Progenitor cell of endocrine pancreas (in vitro differentiated cells): ENCODE measurements around the gene NUP188. TPM values are rescaled to one million over a fixed set of nuclear protein-coding genes. Genes with fewer than 3 reads are reported as not detected.

ENCODE experiments used
- DNase-seq: peaks from one replicate; pipeline ENCODE4 v3.0.0; 2021; ENCODE audit warnings: low spot score; ENCODE audit not compliant: unreplicated experiment
- H3K27ac Mint-ChIP-seq: 2 replicates; pipeline ENCODE4 v1.8.0; 2021; ENCODE audit warnings: mild to moderate bottlenecking, moderate library complexity, mixed read lengths
- H3K27me3 Mint-ChIP-seq: 2 replicates; pipeline ENCODE4 v1.8.0; 2021; ENCODE audit warnings: mixed read lengths
- H3K36me3 Mint-ChIP-seq: 2 replicates; pipeline ENCODE4 v1.8.0; 2022; ENCODE audit warnings: mixed read lengths; ENCODE audit not compliant: insufficient read depth
- H3K4me1 Mint-ChIP-seq: 2 replicates; pipeline ENCODE4 v1.8.0; 2021; ENCODE audit warnings: low read depth, mixed read lengths
- H3K4me3 Mint-ChIP-seq: 2 replicates; pipeline ENCODE4 v1.8.0; 2021; ENCODE audit warnings: low read depth, mild to moderate bottlenecking, moderate library complexity, mixed read lengths
- H3K9me3 Mint-ChIP-seq: 2 replicates; pipeline ENCODE4 v1.8.0; 2021; ENCODE audit warnings: low read depth, mixed read lengths
- total RNA-seq: library from RNA; stranded (reverse); gene quantifications from 2 replicates; pipeline ENCODE4 v1.2.1, GENCODE V29; 2021
- TF ChIP-seq, protein P1 (sequence below): fragments of 200-600 bp; sonication (generic); IDR thresholded peaks from one replicate; pipeline ENCODE4 v1.5.0; 2021; ENCODE audit warnings: antibody characterized with exemption, mild to moderate bottlenecking; ENCODE audit not compliant: unreplicated experiment

Gene NUP188
- total RNA-seq, 1 donor from 2014 or later: 74.8 TPM

DNA sequence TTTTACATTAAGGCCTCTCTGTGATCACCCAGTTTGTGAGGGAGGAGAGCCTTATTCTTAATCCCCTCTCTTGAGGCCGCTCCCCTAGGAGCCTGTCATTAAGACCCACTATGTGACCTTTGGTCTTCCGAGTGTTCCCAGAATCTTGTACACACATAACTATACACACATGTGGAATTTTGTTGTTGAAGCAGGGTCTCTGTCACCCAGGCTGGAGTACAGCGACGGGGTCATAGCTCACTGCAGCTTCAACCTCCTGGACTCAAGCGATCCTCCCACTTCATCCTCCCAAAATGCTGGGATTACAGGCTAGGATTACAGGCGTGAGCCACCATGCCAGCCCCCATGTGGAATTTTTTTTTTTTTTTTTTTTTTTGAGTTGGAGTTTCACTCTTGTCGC, 41.5 kb upstream of the NUP188 start:
- Mint-ChIP-seq H3K27ac (no peak overlapping the region), H3K9me3 (no peaks in the 10 kb centered on the region), H3K4me3 (no peak overlapping the region), H3K4me1 (no peaks in the 10 kb centered on the region), H3K36me3 (peaks cover 16% of the 10 kb centered on the region), H3K27me3 (no peaks in the 10 kb centered on the region)
- no peak for DNase-seq
- TF ChIP-seq, protein P1, sequence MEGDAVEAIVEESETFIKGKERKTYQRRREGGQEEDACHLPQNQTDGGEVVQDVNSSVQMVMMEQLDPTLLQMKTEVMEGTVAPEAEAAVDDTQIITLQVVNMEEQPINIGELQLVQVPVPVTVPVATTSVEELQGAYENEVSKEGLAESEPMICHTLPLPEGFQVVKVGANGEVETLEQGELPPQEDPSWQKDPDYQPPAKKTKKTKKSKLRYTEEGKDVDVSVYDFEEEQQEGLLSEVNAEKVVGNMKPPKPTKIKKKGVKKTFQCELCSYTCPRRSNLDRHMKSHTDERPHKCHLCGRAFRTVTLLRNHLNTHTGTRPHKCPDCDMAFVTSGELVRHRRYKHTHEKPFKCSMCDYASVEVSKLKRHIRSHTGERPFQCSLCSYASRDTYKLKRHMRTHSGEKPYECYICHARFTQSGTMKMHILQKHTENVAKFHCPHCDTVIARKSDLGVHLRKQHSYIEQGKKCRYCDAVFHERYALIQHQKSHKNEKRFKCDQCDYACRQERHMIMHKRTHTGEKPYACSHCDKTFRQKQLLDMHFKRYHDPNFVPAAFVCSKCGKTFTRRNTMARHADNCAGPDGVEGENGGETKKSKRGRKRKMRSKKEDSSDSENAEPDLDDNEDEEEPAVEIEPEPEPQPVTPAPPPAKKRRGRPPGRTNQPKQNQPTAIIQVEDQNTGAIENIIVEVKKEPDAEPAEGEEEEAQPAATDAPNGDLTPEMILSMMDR: no peak

DNA sequence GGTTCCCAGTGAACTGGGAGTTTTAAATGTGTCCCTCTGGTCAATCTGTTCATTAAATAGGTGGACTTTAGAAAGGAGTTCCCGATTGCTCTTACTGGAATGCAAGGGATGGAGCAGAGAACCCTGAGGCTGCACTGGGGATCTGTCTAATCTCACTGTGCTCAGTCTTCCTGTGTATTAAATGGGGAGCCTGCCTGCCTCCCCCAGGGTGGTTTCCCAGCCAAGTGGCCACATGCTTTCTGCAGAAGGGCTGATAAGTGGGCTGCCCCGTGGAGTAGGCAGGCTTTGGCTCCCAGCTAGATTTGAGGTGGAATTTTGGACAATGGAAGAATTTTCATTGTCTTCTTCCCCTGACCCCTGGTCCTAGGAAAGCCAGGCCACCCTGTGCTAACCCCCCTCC, 40.8 kb upstream of the NUP188 start:
- H3K27ac Mint-ChIP-seq: peak overlapping the region; percentile 73
- no peak overlapping the region for H3K4me3 Mint-ChIP-seq

DNA sequence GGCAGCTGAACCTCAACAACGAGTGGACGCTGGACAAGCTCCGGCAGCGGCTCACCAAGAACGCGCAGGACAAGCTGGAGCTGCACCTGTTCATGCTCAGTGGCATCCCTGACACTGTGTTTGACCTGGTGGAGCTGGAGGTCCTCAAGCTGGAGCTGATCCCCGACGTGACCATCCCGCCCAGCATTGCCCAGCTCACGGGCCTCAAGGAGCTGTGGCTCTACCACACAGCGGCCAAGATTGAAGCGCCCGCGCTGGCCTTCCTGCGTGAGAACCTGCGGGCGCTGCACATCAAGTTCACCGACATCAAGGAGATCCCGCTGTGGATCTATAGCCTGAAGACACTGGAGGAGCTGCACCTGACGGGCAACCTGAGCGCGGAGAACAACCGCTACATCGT, 39.1 kb upstream of the NUP188 start:
- H3K27me3 Mint-ChIP-seq: no peaks in the 10 kb centered on the region
- H3K36me3 Mint-ChIP-seq: peaks cover 18% of the 10 kb centered on the region

More for the DNA sequence above, 40.8 kb upstream of the NUP188 start:
- DNase-seq: no peak
- H3K4me1 Mint-ChIP-seq: peaks cover 4% of the 10 kb centered on the region
- no peaks in the 10 kb centered on the region for H3K27me3 Mint-ChIP-seq
- TF ChIP-seq, protein P1: no peak
- peaks cover 16% of the 10 kb centered on the region for H3K36me3 Mint-ChIP-seq
- H3K9me3 Mint-ChIP-seq: no peaks in the 10 kb centered on the region

DNA sequence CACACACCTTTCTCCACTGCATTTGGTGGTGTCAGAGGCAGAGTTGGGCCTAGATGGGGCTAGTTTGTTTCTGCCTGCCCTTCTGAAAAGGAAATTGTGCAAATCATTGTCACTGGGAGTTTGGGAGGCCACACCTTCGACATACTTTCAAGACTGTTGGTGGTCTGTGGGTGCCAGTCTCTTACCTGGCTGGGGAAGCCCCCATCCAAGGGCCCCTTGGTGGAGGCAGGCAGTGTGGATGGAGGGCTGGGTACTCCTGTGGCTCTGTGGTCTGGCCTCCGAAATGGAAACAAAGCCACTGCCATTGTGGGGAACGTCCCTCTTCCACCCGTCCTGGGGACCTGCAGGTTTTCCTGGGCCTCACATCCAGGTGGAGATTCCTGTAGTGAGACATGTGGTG, 37.6 kb upstream of the NUP188 start:
- no peak for DNase-seq
- Mint-ChIP-seq H3K9me3 (no peaks in the 10 kb centered on the region), H3K4me3 (no peak overlapping the region), H3K27ac (no peak overlapping the region), H3K4me1 (peaks cover 21% of the 10 kb centered on the region), H3K27me3 (no peaks in the 10 kb centered on the region), H3K36me3 (peaks cover 19% of the 10 kb centered on the region)
- TF ChIP-seq, protein P1: no peak

More for the DNA sequence above, 39.1 kb upstream of the NUP188 start:
- TF ChIP-seq, protein P1: no peak
- H3K27ac Mint-ChIP-seq: no peak overlapping the region
- peaks cover 20% of the 10 kb centered on the region for H3K4me1 Mint-ChIP-seq
- DNase-seq: no peak
- H3K9me3 Mint-ChIP-seq: no peaks in the 10 kb centered on the region
- H3K4me3 Mint-ChIP-seq: no peak overlapping the region

DNA sequence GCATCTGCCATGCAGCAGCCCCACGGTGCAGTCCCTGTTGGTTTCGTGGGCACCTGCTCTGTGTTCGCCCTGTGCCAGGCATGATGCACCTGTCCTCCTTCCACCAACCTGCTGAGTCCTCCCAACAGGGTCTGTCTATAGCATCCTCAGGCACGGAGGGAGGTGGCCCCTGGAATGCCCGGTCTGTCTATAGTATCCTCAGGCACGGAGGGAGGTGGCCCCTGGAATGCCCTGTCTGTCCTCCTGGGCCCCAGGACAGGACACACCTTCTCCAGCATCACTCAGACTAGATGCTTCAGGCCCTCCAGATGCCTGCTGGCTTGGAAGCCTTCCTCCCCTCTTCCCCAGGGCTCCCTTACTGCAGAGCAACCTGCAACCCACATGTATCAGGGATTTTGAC, 36.6 kb upstream of the NUP188 start:
- H3K4me3 Mint-ChIP-seq: no peak overlapping the region
- TF ChIP-seq, protein P1: no peak
- H3K27me3 Mint-ChIP-seq: no peaks in the 10 kb centered on the region
- peaks cover 20% of the 10 kb centered on the region for H3K36me3 Mint-ChIP-seq
- DNase-seq: no peak
- peak overlapping the region; percentile 65 for H3K27ac Mint-ChIP-seq
- no peaks in the 10 kb centered on the region for H3K9me3 Mint-ChIP-seq
- H3K4me1 Mint-ChIP-seq: peaks cover 21% of the 10 kb centered on the region
